Keratinocyte (primary cell): ENCODE data around the gene KDELR1. TPM values are rescaled to one million over a fixed set of nuclear protein-coding genes. Genes with fewer than 3 reads are reported as not detected.

Experiments
- DNase-seq: peaks from one replicate; pipeline ENCODE4 v3.0.0-alpha.2; 2011; ENCODE audit warnings: low read depth, missing footprints, low spot score
- FAIRE-seq: peaks from 2 replicates; lab custom pipeline; 2011; peaks lifted over from hg19 to GRCh38; lab: Jason Lieb, UNC
- H2AFZ ChIP-seq: 2 replicates; pipeline ENCODE4 v1.6.0; 2012; ENCODE audit warnings: low read length, control low read depth, inconsistent platforms; ENCODE audit not compliant: control insufficient read depth
- H3K27ac ChIP-seq: 2 replicates; pipeline ENCODE4 v1.5.1; 2011; ENCODE audit warnings: low read length; ENCODE audit not compliant: control insufficient read depth, insufficient read depth
- H3K27me3 ChIP-seq: 3 replicates; pipeline ENCODE4 v1.6.0; 2011; ENCODE audit warnings: low read length; ENCODE audit not compliant: control insufficient read depth, insufficient read depth; ENCODE audit errors: extremely low read depth
- H3K36me3 ChIP-seq, 2 experiments: 2 replicates in 1 of 2; 3 replicates in 1 of 2; pipeline ENCODE4 v1.5.1; 2011; ENCODE audit warnings: low read length in 2 of 2, mild to moderate bottlenecking in 1 of 2; ENCODE audit not compliant: control insufficient read depth in 2 of 2, insufficient read depth in 2 of 2; ENCODE audit errors: extremely low read depth in 1 of 2
- H3K4me1 ChIP-seq: 3 replicates; pipeline ENCODE4 v1.5.1; 2011; ENCODE audit warnings: low read length; ENCODE audit not compliant: control insufficient read depth, insufficient read depth; ENCODE audit errors: extremely low read depth
- H3K4me2 ChIP-seq: 3 replicates; pipeline ENCODE4 v1.6.0; 2011; ENCODE audit warnings: low read depth, low read length; ENCODE audit not compliant: control insufficient read depth, insufficient read depth; ENCODE audit errors: extremely low read depth
- H3K4me3 ChIP-seq, 3 experiments: fragments of 200-600 bp in 1 of 3; sonication (generic) in 1 of 3; 2 replicates in 2 of 3; 3 replicates in 1 of 3; pipeline ENCODE4 v1.5.1; 2011 to 2016; ENCODE audit warnings: low read length in 3 of 3, mild to moderate bottlenecking in 3 of 3, control low read depth in 2 of 3, inconsistent platforms in 1 of 3, low read depth in 1 of 3, mixed read lengths in 1 of 3, mixed run types in 1 of 3, moderate library complexity in 1 of 3; ENCODE audit not compliant: control insufficient read depth in 2 of 3, insufficient read depth in 2 of 3; ENCODE audit errors: extremely low read depth in 1 of 3
- H3K79me2 ChIP-seq: 2 replicates; pipeline ENCODE4 v1.6.0; 2012; ENCODE audit warnings: low read length; ENCODE audit not compliant: control insufficient read depth, insufficient read depth
- H3K9ac ChIP-seq: 3 replicates; pipeline ENCODE4 v1.6.0; 2011; ENCODE audit warnings: low read length; ENCODE audit not compliant: control insufficient read depth, insufficient read depth; ENCODE audit errors: extremely low read depth
- H3K9me1 ChIP-seq: 3 replicates; pipeline ENCODE4 v1.6.0; 2011; ENCODE audit warnings: low read length; ENCODE audit not compliant: control insufficient read depth, insufficient read depth; ENCODE audit errors: extremely low read depth
- H3K9me3 ChIP-seq: 2 replicates; pipeline ENCODE4 v1.5.1; 2012; ENCODE audit warnings: low read depth, low read length; ENCODE audit not compliant: control insufficient read depth
- H4K20me1 ChIP-seq: 3 replicates; pipeline ENCODE4 v1.6.0; 2011; ENCODE audit warnings: low read length; ENCODE audit not compliant: control insufficient read depth, insufficient read depth; ENCODE audit errors: extremely low read depth
- EZH2 ChIP-seq: IDR thresholded peaks from one replicate; pipeline ENCODE4 v1.6.1; 2012; ENCODE audit warnings: inconsistent platforms, mild to moderate bottlenecking, low read length, moderate library complexity
- dilution Hi-C: fragments of 300-500 bp; cut with MboI; formaldehyde crosslinking; loops from one replicate; pipeline ENCODE4 v1.7.0; 2020; ENCODE audit warnings: low sequenced_read_pairs; ENCODE audit not compliant: extremely low pct_ligation_motif_present
- polyA plus RNA-seq, 5 experiments: library from polyadenylated mRNA; depleted of rRNA in 3 of 5; stranded (reverse) in 3 of 5; stranded (forward) in 1 of 5; unstranded in 1 of 5; fragments of >200 nt; gene quantifications; 1 replicate in 1 of 5; 2 replicates in 3 of 5; 3 replicates in 1 of 5; pipeline versions ENCODE4 v1.2.1 to v1.2.3, GENCODE V29; 2011 to 2012; ENCODE audit warnings: missing spikeins in 2 of 5, low read depth in 1 of 5, low replicate concordance in 1 of 5
- TF ChIP-seq, protein P1 (sequence below), 3 experiments: IDR thresholded peaks in 1 of 3; conservative IDR thresholded peaks in 1 of 3; optimal IDR thresholded peaks in 1 of 3; 2 replicates in 2 of 3; 3 replicates in 1 of 3; pipeline versions ENCODE3 to v1.5.1; 2011; ENCODE audit warnings: low read length in 3 of 3, mild to moderate bottlenecking in 3 of 3, moderate library complexity in 2 of 3, control low read depth in 1 of 3, inconsistent platforms in 1 of 3; ENCODE audit not compliant: insufficient read depth in 2 of 3; ENCODE audit errors: extremely low read depth in 1 of 3

Gene KDELR1
- polyA plus RNA-seq, 1 donor (not counting 4 experiments of a cell fraction or from before 2014, with no cell fraction given) = 105 TPM

DNA sequence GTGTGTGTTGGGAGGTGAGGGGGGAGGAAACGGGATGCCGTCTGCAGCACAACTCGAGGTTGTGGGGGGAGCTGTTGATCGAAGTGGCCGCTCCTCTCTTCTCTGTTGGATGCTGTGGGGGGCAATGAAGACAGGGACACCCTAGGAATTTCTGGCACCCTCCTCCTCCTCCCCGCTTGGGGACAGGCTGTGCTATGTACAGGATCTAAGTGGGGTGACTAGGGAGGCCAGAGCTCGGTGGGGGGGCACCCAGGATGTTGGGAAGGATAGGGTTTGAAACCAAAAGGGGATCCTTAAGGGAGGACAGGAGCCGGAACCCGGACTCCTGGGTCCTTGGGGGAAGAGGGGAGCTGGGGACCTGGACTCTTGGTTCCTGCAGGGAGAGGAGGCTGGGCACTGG lies 4.1 kb upstream of the KDELR1 start:
- DNase-seq (no peak), FAIRE-seq (no peak)
- no peaks in the 10 kb centered on the region for H4K20me1 ChIP-seq
- peaks cover 17% of the 10 kb centered on the region for H3K4me1 ChIP-seq
- no peak overlapping the region for H3K27ac ChIP-seq
- H3K9me1 ChIP-seq = no peaks in the 10 kb centered on the region
- peaks cover 8% of the 10 kb centered on the region for H3K79me2 ChIP-seq
- no peak overlapping the region for H3K9ac ChIP-seq
- H3K4me3 ChIP-seq = no peak overlapping the region
- no peaks in the 10 kb centered on the region for H3K36me3 ChIP-seq
- TF ChIP-seq, protein P1, sequence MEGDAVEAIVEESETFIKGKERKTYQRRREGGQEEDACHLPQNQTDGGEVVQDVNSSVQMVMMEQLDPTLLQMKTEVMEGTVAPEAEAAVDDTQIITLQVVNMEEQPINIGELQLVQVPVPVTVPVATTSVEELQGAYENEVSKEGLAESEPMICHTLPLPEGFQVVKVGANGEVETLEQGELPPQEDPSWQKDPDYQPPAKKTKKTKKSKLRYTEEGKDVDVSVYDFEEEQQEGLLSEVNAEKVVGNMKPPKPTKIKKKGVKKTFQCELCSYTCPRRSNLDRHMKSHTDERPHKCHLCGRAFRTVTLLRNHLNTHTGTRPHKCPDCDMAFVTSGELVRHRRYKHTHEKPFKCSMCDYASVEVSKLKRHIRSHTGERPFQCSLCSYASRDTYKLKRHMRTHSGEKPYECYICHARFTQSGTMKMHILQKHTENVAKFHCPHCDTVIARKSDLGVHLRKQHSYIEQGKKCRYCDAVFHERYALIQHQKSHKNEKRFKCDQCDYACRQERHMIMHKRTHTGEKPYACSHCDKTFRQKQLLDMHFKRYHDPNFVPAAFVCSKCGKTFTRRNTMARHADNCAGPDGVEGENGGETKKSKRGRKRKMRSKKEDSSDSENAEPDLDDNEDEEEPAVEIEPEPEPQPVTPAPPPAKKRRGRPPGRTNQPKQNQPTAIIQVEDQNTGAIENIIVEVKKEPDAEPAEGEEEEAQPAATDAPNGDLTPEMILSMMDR (optimal IDR thresholded peaks at IDR 0.05 in 1 of 3, IDR thresholded peaks at IDR 0.05 in 1 of 3, conservative IDR thresholded peaks at IDR 0.05 in 1 of 3; ENCODE audit: extremely low read depth in 1 of 3, insufficient read depth in 2 of 3, low read length in 3 of 3) = no peak
- TF ChIP-seq EZH2 = no peak
- no peak overlapping the region for H2AFZ ChIP-seq
- no peaks in the 10 kb centered on the region for H3K9me3 ChIP-seq
- peaks cover 37% of the 10 kb centered on the region for H3K27me3 ChIP-seq
- no peak overlapping the region for H3K4me2 ChIP-seq
- dilution Hi-C loops = no loop called here

DNA sequence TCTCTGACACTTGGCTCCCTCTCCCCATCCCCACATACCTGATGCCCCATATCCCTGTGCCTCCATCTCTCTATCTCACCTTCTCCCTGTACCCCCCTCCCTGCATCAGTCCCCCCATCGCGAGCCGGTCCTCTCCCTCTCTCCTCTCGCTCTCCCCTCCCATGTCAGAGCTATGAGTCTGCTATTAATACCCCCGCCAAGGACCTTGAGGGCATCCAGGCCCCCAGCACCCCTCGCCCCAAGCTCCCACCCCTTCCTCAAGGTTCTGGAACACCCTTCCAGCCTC lies 3.8 kb upstream of the KDELR1 start:
- H3K27me3 ChIP-seq = peaks cover 37% of the 10 kb centered on the region
- H3K36me3 ChIP-seq = no peaks in the 10 kb centered on the region
- H4K20me1 ChIP-seq = no peaks in the 10 kb centered on the region
- no peak overlapping the region for H3K4me2 ChIP-seq
- H3K9me1 ChIP-seq = no peaks in the 10 kb centered on the region
- peak; percentile 54 for TF ChIP-seq EZH2
- TF ChIP-seq, protein P1 (optimal IDR thresholded peaks at IDR 0.05 in 1 of 3, IDR thresholded peaks at IDR 0.05 in 1 of 3, conservative IDR thresholded peaks at IDR 0.05 in 1 of 3; ENCODE audit: extremely low read depth in 1 of 3, insufficient read depth in 2 of 3, low read length in 3 of 3) = no peak
- H3K4me3 ChIP-seq = no peak overlapping the region
- no peak overlapping the region for H3K27ac ChIP-seq
- dilution Hi-C loops = no loop called here
- FAIRE-seq = no peak
- peaks cover 17% of the 10 kb centered on the region for H3K4me1 ChIP-seq
- peaks cover 12% of the 10 kb centered on the region for H3K79me2 ChIP-seq
- DNase-seq = no peak
- no peak overlapping the region for H3K9ac ChIP-seq
- H3K9me3 ChIP-seq = no peaks in the 10 kb centered on the region
- no peak overlapping the region for H2AFZ ChIP-seq
